Glutamatergic neuron (in vitro differentiated cells): ENCODE measurements around the gene SGPP2. TPM values are rescaled to one million over a fixed set of nuclear protein-coding genes. Genes with fewer than 3 reads are reported as not detected.

Source experiments
- DNase-seq: peaks from one replicate; pipeline ENCODE4 v3.0.0; 2022
- H3K27ac Mint-ChIP-seq: one replicate; pipeline ENCODE4 v1.8.0; 2020; ENCODE audit warnings: mild to moderate bottlenecking, mixed read lengths, inconsistent platforms; ENCODE audit not compliant: unreplicated experiment
- H3K27me3 Mint-ChIP-seq: one replicate; pipeline ENCODE4 v1.8.0; 2020; ENCODE audit warnings: mild to moderate bottlenecking, moderate library complexity, mixed read lengths, inconsistent platforms; ENCODE audit not compliant: unreplicated experiment
- H3K36me3 Mint-ChIP-seq: one replicate; pipeline ENCODE4 v1.8.0; 2020; ENCODE audit warnings: mild to moderate bottlenecking, mixed read lengths, inconsistent platforms; ENCODE audit not compliant: unreplicated experiment
- H3K4me1 Mint-ChIP-seq: one replicate; pipeline ENCODE4 v1.8.0; 2020; ENCODE audit warnings: mild to moderate bottlenecking, low read depth, mixed read lengths, inconsistent platforms; ENCODE audit not compliant: unreplicated experiment
- H3K4me3 Mint-ChIP-seq: one replicate; pipeline ENCODE4 v1.8.0; 2020; ENCODE audit warnings: mild to moderate bottlenecking, mixed read lengths, inconsistent platforms; ENCODE audit not compliant: unreplicated experiment
- H3K9me3 Mint-ChIP-seq: one replicate; pipeline ENCODE4 v1.8.0; 2020; ENCODE audit warnings: mild to moderate bottlenecking, moderate library complexity, mixed read lengths, inconsistent platforms; ENCODE audit not compliant: unreplicated experiment
- CTCF ChIP-seq: fragments of 200-600 bp; sonication (generic); IDR thresholded peaks from one replicate; pipeline ENCODE4 v1.5.0; 2021; ENCODE audit not compliant: partially characterized antibody, unreplicated experiment
- total RNA-seq: library from RNA; stranded (reverse); fragmentation: NEBNext Ultra II Directional; extraction: Animal tissue kit (Norgen Biotek cat#: 25700); gene quantifications from one replicate; pipeline ENCODE4 v1.2.1, GENCODE V29; 2021; ENCODE audit not compliant: unreplicated experiment

SGPP2 gene
- total RNA-seq, 1 donor from 2014 or later = 2.1 TPM

- no peaks in the 10 kb centered on the region for H3K36me3 Mint-ChIP-seq
These were observed 167.3 kb downstream of the SGPP2 start for GRCh38 chr2:222591661-222592060.

GRCh38 chr2:222592176-222592575, 167.8 kb downstream of the SGPP2 start:
- no peak for TF ChIP-seq CTCF
- peaks cover 4% of the 10 kb centered on the region for H3K9me3 Mint-ChIP-seq
- H3K27ac Mint-ChIP-seq = no peak overlapping the region
- DNase-seq = no peak
- no peaks in the 10 kb centered on the region for H3K27me3 Mint-ChIP-seq
- no peak overlapping the region for H3K4me3 Mint-ChIP-seq
- H3K36me3 Mint-ChIP-seq = no peaks in the 10 kb centered on the region
- H3K4me1 Mint-ChIP-seq = peaks cover 14% of the 10 kb centered on the region

More at GRCh38 chr2:222591661-222592060, 167.3 kb downstream of the SGPP2 start:
- no peak overlapping the region for H3K27ac Mint-ChIP-seq
- H3K27me3 Mint-ChIP-seq = no peaks in the 10 kb centered on the region
- no peak for TF ChIP-seq CTCF
- peaks cover 4% of the 10 kb centered on the region for H3K9me3 Mint-ChIP-seq
- no peak overlapping the region for H3K4me3 Mint-ChIP-seq
- H3K4me1 Mint-ChIP-seq = peaks cover 11% of the 10 kb centered on the region
- DNase-seq = no peak

- H3K27me3 Mint-ChIP-seq = no peaks in the 10 kb centered on the region
- H3K36me3 Mint-ChIP-seq = no peaks in the 10 kb centered on the region
- TF ChIP-seq CTCF = no peak
- peaks cover 14% of the 10 kb centered on the region for H3K4me1 Mint-ChIP-seq
- H3K27ac Mint-ChIP-seq = no peak overlapping the region
- no peak for DNase-seq
- H3K4me3 Mint-ChIP-seq = no peak overlapping the region
- no peaks in the 10 kb centered on the region for H3K9me3 Mint-ChIP-seq
These were observed 170.3 kb downstream of the SGPP2 start for GRCh38 chr2:222594679-222595078.

GRCh38 chr2:222595581-222595980, 171.2 kb downstream of the SGPP2 start:
- H3K4me1 Mint-ChIP-seq = peaks cover 14% of the 10 kb centered on the region
- H3K4me3 Mint-ChIP-seq = no peak overlapping the region
- no peak for DNase-seq
- H3K27ac Mint-ChIP-seq = no peak overlapping the region
- H3K36me3 Mint-ChIP-seq = no peaks in the 10 kb centered on the region
- no peaks in the 10 kb centered on the region for H3K27me3 Mint-ChIP-seq
- no peak for TF ChIP-seq CTCF
- no peaks in the 10 kb centered on the region for H3K9me3 Mint-ChIP-seq

GRCh38 chr2:222598611-222599010, 174.3 kb downstream of the SGPP2 start:
- H3K27ac Mint-ChIP-seq = no peak overlapping the region
- DNase-seq = no peak
- TF ChIP-seq CTCF = no peak
- H3K4me1 Mint-ChIP-seq = peaks cover 14% of the 10 kb centered on the region
- H3K9me3 Mint-ChIP-seq = no peaks in the 10 kb centered on the region
- no peaks in the 10 kb centered on the region for H3K27me3 Mint-ChIP-seq
- no peak overlapping the region for H3K4me3 Mint-ChIP-seq
- no peaks in the 10 kb centered on the region for H3K36me3 Mint-ChIP-seq
